ENCODE data around the gene GTF3C4.

DNA sequence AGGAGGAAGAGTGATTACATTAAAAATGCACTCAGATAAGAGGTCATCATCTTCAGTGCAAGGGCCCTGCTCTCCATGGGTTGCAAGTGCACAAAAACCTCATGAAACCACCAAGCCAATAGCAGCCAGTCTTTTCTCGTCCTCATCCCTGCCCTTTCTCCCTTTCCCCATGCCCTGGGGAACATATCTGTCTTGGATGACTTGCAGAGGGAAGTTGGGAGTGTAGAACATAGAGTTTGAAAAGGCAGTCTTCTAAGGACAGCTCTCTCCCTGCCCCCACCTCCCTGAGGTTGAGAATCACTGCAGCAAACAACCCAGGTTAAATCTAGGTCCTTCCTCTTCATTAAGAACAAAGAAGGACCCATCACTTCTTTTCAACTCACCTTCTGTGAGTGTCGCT lies 22.5 kb upstream of the GTF3C4 start:
- TF ChIP-seq, protein P1, sequence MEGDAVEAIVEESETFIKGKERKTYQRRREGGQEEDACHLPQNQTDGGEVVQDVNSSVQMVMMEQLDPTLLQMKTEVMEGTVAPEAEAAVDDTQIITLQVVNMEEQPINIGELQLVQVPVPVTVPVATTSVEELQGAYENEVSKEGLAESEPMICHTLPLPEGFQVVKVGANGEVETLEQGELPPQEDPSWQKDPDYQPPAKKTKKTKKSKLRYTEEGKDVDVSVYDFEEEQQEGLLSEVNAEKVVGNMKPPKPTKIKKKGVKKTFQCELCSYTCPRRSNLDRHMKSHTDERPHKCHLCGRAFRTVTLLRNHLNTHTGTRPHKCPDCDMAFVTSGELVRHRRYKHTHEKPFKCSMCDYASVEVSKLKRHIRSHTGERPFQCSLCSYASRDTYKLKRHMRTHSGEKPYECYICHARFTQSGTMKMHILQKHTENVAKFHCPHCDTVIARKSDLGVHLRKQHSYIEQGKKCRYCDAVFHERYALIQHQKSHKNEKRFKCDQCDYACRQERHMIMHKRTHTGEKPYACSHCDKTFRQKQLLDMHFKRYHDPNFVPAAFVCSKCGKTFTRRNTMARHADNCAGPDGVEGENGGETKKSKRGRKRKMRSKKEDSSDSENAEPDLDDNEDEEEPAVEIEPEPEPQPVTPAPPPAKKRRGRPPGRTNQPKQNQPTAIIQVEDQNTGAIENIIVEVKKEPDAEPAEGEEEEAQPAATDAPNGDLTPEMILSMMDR (IDR thresholded peaks at IDR 0.05 in 8 of 11, conservative IDR thresholded peaks at IDR 0.05 in 3 of 11): no peak
- TF ChIP-seq POLR2A (IDR thresholded peaks at IDR 0.05): no peak

Measured in spleen (tissue), 7 donors.